ENCODE results near the gene PUM1.

Gene PUM1

GRCh38 chr1:30916296-30916695, 149.2 kb downstream of the PUM1 start:
- no peaks in the 10 kb centered on the region for H3K36me3 ChIP-seq (ENCODE audit: control insufficient read depth, insufficient read depth, low read length)
- no peak overlapping the region for H3K27ac ChIP-seq (ENCODE audit: insufficient read depth, low read depth, low read length, poor library complexity, severe bottlenecking)
- no peaks in the 10 kb centered on the region for H3K4me1 ChIP-seq (ENCODE audit: control insufficient read depth, insufficient read depth, low read length)
- WGBS, 2 experiments: 91 to 93% methylated on average over 12 of the region's 12 CpGs
- no peaks in the 10 kb centered on the region for H3K9me3 ChIP-seq (ENCODE audit: control insufficient read depth, low read length)
- H3K27me3 ChIP-seq (ENCODE audit: control insufficient read depth, insufficient read depth, low read length, poor library complexity, severe bottlenecking): no peaks in the 10 kb centered on the region
- H3K4me3 ChIP-seq (ENCODE audit: insufficient read depth, low read depth, low read length): no peak overlapping the region

- no peaks in the 10 kb centered on the region for H3K9me3 ChIP-seq (ENCODE audit: control insufficient read depth, low read length)
- no peaks in the 10 kb centered on the region for H3K4me1 ChIP-seq (ENCODE audit: control insufficient read depth, insufficient read depth, low read length)
- H3K36me3 ChIP-seq (ENCODE audit: control insufficient read depth, insufficient read depth, low read length): no peaks in the 10 kb centered on the region
- WGBS, 2 experiments: 94% methylated on average over 13 of the region's 13 CpGs
- no peaks in the 10 kb centered on the region for H3K27me3 ChIP-seq (ENCODE audit: control insufficient read depth, insufficient read depth, low read length, poor library complexity, severe bottlenecking)
- no peak overlapping the region for H3K4me3 ChIP-seq (ENCODE audit: insufficient read depth, low read depth, low read length)
- no peak overlapping the region for H3K27ac ChIP-seq (ENCODE audit: insufficient read depth, low read depth, low read length, poor library complexity, severe bottlenecking)
Observed at GRCh38 chr1:30915491-30916230, 149.9 kb downstream of the PUM1 start.

- Histone ChIP-seq H3K27ac (ENCODE audit: insufficient read depth, low read depth, low read length, poor library complexity, severe bottlenecking) (no peak overlapping the region), H3K27me3 (ENCODE audit: control insufficient read depth, insufficient read depth, low read length, poor library complexity, severe bottlenecking) (no peaks in the 10 kb centered on the region), H3K4me3 (ENCODE audit: insufficient read depth, low read depth, low read length) (no peak overlapping the region), H3K9me3 (ENCODE audit: control insufficient read depth, low read length) (no peaks in the 10 kb centered on the region), H3K4me1 (ENCODE audit: control insufficient read depth, insufficient read depth, low read length) (peaks cover under 1% of the 10 kb centered on the region), H3K36me3 (ENCODE audit: control insufficient read depth, insufficient read depth, low read length) (no peaks in the 10 kb centered on the region)
- WGBS, 2 experiments: 81 to 92% methylated on average over 3 to 4 of the region's 4 CpGs
Observed at GRCh38 chr1:30914931-30915330, 150.6 kb downstream of the PUM1 start.

- Histone ChIP-seq H3K36me3 (ENCODE audit: control insufficient read depth, insufficient read depth, low read length) (no peaks in the 10 kb centered on the region), H3K27ac (ENCODE audit: insufficient read depth, low read depth, low read length, poor library complexity, severe bottlenecking) (no peak overlapping the region), H3K4me3 (ENCODE audit: insufficient read depth, low read depth, low read length) (no peak overlapping the region), H3K9me3 (ENCODE audit: control insufficient read depth, low read length) (no peaks in the 10 kb centered on the region), H3K4me1 (ENCODE audit: control insufficient read depth, insufficient read depth, low read length) (peaks cover 4% of the 10 kb centered on the region), H3K27me3 (ENCODE audit: control insufficient read depth, insufficient read depth, low read length, poor library complexity, severe bottlenecking) (no peaks in the 10 kb centered on the region)
- 89 to 95% methylated on average over 3 of the region's 3 CpGs for WGBS, 2 experiments
Observed at GRCh38 chr1:30914587-30914922, 151.0 kb downstream of the PUM1 start.

GRCh38 chr1:30912913-30913652, 152.4 kb downstream of the PUM1 start:
- peaks cover 12% of the 10 kb centered on the region for H3K4me1 ChIP-seq (ENCODE audit: control insufficient read depth, insufficient read depth, low read length)
- WGBS, 2 experiments: 87 to 90% methylated on average over 10 of the region's 10 CpGs
- no peaks in the 10 kb centered on the region for H3K36me3 ChIP-seq (ENCODE audit: control insufficient read depth, insufficient read depth, low read length)
- no peaks in the 10 kb centered on the region for H3K9me3 ChIP-seq (ENCODE audit: control insufficient read depth, low read length)
- H3K4me3 ChIP-seq (ENCODE audit: insufficient read depth, low read depth, low read length): no peak overlapping the region
- H3K27ac ChIP-seq (ENCODE audit: insufficient read depth, low read depth, low read length, poor library complexity, severe bottlenecking): no peak overlapping the region
- peaks cover 6% of the 10 kb centered on the region for H3K27me3 ChIP-seq (ENCODE audit: control insufficient read depth, insufficient read depth, low read length, poor library complexity, severe bottlenecking)

GRCh38 chr1:30912224-30912623, 153.3 kb downstream of the PUM1 start:
- Histone ChIP-seq H3K9me3 (ENCODE audit: control insufficient read depth, low read length) (no peaks in the 10 kb centered on the region), H3K4me1 (ENCODE audit: control insufficient read depth, insufficient read depth, low read length) (peaks cover 16% of the 10 kb centered on the region), H3K27me3 (ENCODE audit: control insufficient read depth, insufficient read depth, low read length, poor library complexity, severe bottlenecking) (peaks cover 6% of the 10 kb centered on the region), H3K36me3 (ENCODE audit: control insufficient read depth, insufficient read depth, low read length) (no peaks in the 10 kb centered on the region), H3K4me3 (ENCODE audit: insufficient read depth, low read depth, low read length) (no peak overlapping the region), H3K27ac (ENCODE audit: insufficient read depth, low read depth, low read length, poor library complexity, severe bottlenecking) (no peak overlapping the region)
- WGBS, 2 experiments: 91 to 94% methylated on average over 6 of the region's 6 CpGs

- H3K4me1 ChIP-seq (ENCODE audit: control insufficient read depth, insufficient read depth, low read length): peaks cover 24% of the 10 kb centered on the region
- peaks cover 6% of the 10 kb centered on the region for H3K27me3 ChIP-seq (ENCODE audit: control insufficient read depth, insufficient read depth, low read length, poor library complexity, severe bottlenecking)
- H3K4me3 ChIP-seq (ENCODE audit: insufficient read depth, low read depth, low read length): no peak overlapping the region
- 53% methylated on average over 9 of the region's 9 CpGs for WGBS, 2 experiments
- H3K27ac ChIP-seq (ENCODE audit: insufficient read depth, low read depth, low read length, poor library complexity, severe bottlenecking): no peak overlapping the region
- H3K9me3 ChIP-seq (ENCODE audit: control insufficient read depth, low read length): no peaks in the 10 kb centered on the region
- H3K36me3 ChIP-seq (ENCODE audit: control insufficient read depth, insufficient read depth, low read length): no peaks in the 10 kb centered on the region
Observed at GRCh38 chr1:30911059-30911954, 154.2 kb downstream of the PUM1 start.

GRCh38 chr1:30909365-30910068, 156.0 kb downstream of the PUM1 start:
- no peaks in the 10 kb centered on the region for H3K36me3 ChIP-seq (ENCODE audit: control insufficient read depth, insufficient read depth, low read length)
- no peaks in the 10 kb centered on the region for H3K9me3 ChIP-seq (ENCODE audit: control insufficient read depth, low read length)
- no peak overlapping the region for H3K27ac ChIP-seq (ENCODE audit: insufficient read depth, low read depth, low read length, poor library complexity, severe bottlenecking)
- peaks cover 6% of the 10 kb centered on the region for H3K27me3 ChIP-seq (ENCODE audit: control insufficient read depth, insufficient read depth, low read length, poor library complexity, severe bottlenecking)
- WGBS, 2 experiments: 40 to 42% methylated on average over 14 of the region's 14 CpGs
- peaks cover 39% of the 10 kb centered on the region for H3K4me1 ChIP-seq (ENCODE audit: control insufficient read depth, insufficient read depth, low read length)
- H3K4me3 ChIP-seq (ENCODE audit: insufficient read depth, low read depth, low read length): peak overlapping the region; percentile 46

GRCh38 chr1:30908696-30909364, 156.7 kb downstream of the PUM1 start, which contains the start of gene SDC3:
Gene SDC3, minus strand, starts transcription at chr1:30908758. Its CDS starts 172 bp downstream, at chr1:30908586.
- no peaks in the 10 kb centered on the region for H3K9me3 ChIP-seq (ENCODE audit: control insufficient read depth, low read length)
- no peaks in the 10 kb centered on the region for H3K36me3 ChIP-seq (ENCODE audit: control insufficient read depth, insufficient read depth, low read length)
- no peak within 1 kb of the TSS for H3K27ac ChIP-seq (ENCODE audit: insufficient read depth, low read depth, low read length, poor library complexity, severe bottlenecking)
- WGBS, 2 experiments: 4% methylated on average over 67 to 68 of the region's 68 CpGs
- peak within 1 kb of the TSS; percentile 73 for H3K4me3 ChIP-seq (ENCODE audit: insufficient read depth, low read depth, low read length)
- peaks cover 42% of the 10 kb centered on the region for H3K4me1 ChIP-seq (ENCODE audit: control insufficient read depth, insufficient read depth, low read length)
- H3K27me3 ChIP-seq (ENCODE audit: control insufficient read depth, insufficient read depth, low read length, poor library complexity, severe bottlenecking): peaks cover 6% of the 10 kb centered on the region

Data from ectodermal cell (in vitro differentiated cells).